Muscle of back (tissue), 11 donors: ENCODE data around the gene RAB3B. TPM values are rescaled to one million over a fixed set of nuclear protein-coding genes. Genes with fewer than 3 reads are reported as not detected.
"Not testable (repeated sequence)": the region's sequence is repeated elsewhere in the genome, so short reads cannot be mapped to it uniquely, and the experiment has no call there.

Experiments
- DNase-seq, 3 donors: peaks; one replicate each; pipeline versions ENCODE4 v3.0.0 to v3.0.0-alpha.2; 2013
- polyA plus RNA-seq, 10 donors: library from polyadenylated mRNA; unstranded; fragments of 120-200 nt; gene quantifications; one replicate each; pipeline ENCODE4 v1.2.1, GENCODE V29; 2013; ENCODE audit not compliant: insufficient read length in 10 of 10

The RAB3B gene
- polyA plus RNA-seq, 10 donors: 0.20 to 0.32 (median 0.23) TPM

DNA sequence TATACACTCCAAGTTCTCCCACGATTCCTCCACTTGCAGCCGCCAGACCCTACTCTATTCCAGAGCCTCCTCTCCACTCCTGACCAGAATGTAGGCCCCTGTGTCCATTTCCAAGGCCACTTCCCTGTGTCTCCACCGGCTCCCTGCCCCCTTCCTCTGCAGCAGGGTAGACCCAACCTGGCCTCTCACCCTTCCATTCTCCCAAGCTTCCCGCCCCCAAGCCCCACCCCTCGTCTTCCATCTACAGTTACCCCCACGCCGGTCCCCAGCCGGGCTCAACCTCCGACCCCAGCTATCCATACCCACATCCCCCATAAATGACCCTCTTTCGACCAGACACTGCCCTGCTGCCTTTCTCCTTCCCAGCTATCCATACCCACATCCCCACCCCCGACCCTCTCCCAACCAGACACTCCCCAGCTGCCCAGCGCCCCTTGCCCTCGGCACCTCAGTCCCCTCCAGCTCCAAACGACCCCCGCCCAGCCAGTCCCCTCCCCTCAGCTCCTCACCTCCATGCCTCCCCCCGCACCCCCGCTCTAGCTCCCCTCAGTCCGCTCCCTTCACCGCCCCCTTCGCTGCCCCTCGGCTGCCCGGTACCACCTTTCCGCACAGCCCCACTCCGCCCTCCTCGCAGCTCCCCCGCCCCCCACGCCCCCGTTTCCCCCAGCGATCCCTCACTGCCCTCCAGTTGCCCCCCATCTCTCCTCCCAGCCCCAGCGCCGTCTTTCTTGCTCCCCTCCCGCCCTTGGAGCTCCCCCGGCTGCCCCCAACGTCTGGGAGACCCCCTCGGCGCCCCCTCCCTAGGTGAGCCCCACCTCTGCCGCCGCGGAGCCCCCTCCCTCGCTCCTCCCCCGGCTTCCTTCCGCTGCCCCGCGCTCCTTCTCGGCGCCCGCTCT lies 670 bp downstream of the RAB3B start:
- no peak for DNase-seq

DNA sequence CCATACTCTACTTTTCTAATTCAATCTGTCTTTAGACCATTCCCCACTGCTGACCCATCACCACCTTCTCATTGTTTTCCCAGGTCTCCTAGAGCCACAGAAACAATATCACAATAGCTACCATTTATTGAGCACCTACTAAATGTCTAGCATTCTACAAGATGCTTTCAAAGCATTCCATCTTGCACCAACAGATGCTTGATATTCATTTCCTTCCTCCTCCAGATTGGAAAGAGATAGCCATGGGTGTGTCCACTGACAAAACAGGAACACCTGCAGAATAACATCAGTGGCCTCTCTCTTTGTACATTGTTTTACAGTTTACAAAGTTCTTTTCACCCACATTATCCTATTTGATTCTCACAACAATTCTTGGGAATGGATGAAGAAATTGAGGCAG lies 2.2 kb downstream of the RAB3B start:
- no peak for DNase-seq

DNA sequence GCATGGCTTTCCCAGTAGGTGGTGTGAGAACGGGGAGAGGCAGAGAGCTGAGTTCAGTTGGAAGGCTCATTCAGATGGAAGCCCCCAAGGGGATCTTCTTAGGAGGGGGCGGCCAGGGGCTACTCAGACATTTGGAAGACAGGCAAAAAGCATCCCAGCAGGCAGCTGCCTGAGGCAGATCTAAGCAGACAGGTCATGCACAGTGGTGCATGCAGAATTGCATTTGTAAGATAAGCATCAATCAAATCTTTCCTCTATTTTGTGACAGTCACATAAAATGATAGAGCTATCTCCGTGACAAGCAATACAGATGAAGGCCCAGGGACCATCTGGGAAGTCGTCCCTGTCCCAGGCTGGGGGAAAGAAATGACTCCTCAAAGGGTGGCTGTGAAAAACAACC lies 3.8 kb downstream of the RAB3B start:
- no peak for DNase-seq

DNA sequence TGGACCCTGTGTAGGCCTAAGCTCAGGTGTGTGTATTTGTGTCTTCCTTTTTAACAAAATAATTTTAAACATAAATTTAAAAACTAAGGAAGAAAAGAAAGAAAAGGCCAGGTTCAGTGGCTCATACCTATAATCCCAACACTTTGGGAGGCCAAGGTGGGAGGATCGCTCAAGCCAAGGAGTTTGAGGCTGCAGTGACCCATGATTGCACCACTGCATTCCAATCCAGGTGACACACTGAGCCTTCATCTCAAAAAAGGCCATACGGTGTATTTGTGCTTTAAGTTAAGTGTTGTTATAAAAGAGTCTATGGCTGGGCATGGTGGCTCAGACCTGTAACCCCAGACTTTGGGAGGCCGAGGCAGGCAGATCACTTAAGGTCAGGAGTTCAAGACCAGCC lies 8.3 kb downstream of the RAB3B start:
- DNase-seq: no peak

DNA sequence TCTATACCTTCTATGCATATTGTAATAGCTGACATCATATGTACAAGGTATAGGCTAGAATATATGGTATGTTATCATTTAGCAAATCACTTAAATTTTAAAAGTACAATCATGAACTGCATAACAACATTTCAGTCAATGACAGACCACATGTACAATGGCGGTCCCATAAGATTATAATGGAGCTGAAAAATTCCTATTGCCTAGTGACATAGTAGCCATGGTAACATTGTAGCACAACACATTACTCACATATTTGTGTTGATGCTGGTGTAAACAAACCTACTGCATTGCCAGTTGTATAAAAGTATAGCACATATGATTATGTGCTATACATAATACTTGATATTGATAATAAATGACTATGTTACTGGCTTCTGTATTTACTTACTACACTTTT lies 8.9 kb downstream of the RAB3B start:
- no peak for DNase-seq

DNA sequence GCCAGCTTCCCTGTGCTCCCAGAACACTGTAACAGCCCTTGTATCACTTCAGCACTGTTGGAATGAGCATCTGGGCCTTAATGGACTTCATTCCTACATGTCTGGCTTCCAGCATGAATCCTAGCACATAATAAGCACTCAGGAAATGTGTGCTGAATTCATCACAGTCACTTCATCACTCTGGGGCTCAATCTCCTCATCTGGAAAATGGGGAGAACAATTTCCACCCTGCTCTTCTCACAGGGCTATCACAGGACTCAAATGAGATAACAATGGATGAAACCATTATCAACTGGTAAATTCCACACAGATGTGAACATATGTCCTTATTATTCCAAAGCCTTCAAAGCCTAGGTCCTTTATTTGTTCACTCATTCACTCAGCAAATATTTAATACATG lies 12.4 kb downstream of the RAB3B start:
- no peak for DNase-seq

DNA sequence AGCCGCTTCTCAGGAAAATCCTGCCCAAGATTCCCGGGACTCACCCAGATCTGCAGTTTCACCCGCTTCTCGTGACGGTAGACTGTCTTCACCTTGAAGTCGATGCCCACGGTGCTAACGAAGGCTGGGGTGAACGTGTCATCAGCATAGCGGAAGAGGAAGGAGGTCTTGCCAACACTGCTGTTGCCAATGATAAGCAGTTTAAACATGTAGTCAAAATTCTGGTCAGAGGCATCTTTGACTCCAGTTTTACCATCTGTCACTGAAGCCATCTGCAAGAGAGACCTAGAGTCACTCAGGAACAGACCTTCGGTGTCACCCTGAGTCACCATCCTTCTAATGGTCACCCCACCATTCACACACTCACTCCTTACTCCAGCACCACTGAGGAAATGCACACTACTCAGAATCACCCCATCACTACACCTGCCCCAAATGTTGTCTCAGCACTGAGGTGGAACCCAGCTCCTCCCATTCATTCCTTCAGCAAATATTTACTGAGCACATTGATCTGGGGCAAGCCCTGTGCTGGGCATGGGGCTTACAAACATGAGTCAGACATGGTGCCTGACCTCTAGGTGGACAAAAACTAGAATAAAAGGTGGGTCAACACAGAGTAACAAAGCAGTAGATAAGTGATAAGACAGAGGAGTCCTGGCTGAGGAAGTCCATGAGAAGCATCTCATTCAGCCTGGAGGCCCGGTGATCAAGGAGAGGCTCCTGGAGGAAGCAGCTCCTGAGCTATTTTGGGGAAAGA lies 13.5 kb downstream of the RAB3B start:
- no peak for DNase-seq

DNA sequence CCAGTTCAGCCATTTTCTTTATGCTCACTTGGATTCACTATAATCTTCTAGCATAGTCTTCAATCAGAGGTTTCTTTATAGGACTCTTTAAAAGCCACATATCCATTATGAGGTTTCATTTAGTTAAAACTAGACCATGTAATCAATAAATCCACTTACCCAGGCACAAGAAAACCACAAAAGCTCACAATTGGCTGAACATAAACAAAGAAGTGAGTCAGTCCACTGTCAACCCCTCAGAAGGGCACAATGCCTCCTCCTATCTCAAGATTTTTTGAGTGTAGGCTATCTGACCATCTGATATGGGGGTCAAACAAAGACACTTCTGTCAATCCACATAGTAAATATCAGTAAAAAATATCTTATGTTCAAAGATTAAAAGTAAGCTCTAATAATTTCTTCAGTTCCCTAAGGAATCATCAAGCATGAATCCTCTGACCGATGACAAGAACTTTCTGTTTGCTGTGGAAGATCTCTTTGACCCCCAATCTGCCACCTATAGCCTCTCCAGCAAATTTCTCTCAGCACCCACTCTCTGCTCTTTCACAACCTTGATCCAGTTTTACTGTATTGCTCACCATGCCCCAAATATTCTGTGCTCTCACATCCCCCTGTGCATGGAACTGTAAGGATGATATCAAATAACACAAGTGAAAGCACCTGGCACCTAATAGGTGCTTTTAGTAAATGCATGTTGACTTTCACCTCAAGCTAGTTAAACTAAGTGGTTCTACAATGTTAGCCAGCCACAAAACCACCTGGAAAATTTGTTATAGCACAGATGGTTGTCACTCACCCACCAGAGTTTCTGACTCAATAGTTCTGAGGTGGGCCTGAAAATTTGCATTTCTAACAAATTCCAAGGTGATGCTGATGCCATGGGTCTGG lies 16.7 kb downstream of the RAB3B start:
- no peak for DNase-seq

DNA sequence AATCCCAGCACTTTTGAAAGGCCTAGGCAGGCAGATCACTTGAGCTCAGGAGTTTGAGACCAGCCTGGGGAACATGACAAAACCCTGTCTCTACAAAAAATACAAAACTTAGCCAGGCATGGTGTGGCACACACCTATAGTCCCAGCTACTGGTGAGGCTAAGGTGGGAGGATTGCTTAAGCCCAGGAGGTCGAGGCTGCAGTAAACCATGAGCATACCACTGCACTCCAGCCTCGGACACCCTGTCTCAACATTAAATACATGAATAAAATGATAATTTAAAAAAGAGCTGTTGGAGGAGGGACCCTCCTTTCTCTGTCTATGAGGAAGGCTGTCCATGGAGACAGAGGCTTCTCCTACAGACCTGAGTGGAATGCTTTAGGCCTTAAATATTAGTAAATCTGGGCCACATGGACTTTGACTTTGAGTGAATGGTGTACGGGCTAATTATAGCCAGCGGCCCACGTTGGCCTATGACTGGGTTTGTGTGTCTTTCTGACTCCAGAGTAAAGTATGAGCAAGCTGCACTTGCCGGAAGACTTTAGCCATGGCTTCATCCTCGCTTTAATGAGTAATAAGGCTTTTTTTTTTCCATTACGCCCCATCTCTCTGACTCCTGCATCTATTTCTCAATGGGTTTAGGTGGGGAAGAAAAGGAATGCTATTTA lies 21.3 kb downstream of the RAB3B start:
- DNase-seq: peak in 1 of 3 donors; percentile 85

DNA sequence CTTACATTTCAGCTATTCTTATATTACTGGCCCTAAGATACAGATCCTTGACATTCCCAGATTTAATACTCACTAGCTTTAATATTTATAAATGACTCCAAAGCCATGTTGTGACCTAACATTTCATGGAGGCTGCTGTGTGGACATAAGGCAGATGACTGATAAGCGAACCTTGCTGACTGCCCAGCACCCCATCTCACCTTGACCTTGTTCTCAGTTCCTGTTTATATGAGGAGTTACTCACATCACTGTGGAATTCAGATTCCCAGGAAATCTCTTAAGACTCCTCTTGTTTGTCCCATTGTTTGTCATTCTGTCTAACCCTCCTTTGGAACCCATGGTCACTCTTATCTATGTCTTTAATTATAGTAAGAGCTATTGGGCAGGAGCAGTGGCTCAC lies 21.9 kb downstream of the RAB3B start:
- DNase-seq: no peak

DNA sequence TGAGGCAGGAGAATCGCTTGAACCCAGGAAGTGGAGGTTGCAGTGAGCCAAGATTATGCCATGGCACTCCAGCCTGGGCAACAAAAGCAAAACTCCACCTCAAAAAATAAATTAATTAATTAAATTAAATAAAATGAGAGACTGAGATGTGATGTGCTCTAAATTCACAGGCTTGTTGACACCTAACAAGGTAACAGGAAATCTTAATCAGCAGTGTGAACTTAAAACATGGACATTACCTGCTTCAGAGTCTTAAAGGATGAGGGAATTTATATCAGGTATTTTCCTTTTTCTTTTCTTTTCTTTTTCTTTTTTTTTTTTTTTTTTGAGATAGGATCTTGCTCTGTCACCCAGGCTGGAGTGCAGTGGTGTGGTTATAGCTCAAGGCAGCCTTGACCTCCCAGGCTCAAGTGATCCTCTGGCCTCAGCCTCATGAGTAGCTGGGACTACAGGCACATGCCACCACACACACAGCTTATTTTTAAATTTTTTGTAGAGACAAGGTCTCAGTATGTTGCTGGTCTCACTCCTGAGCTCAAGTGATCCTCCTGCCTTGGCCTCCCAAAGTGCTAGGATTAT lies 23.2 kb downstream of the RAB3B start:
- not testable (repeated sequence) for DNase-seq

DNA sequence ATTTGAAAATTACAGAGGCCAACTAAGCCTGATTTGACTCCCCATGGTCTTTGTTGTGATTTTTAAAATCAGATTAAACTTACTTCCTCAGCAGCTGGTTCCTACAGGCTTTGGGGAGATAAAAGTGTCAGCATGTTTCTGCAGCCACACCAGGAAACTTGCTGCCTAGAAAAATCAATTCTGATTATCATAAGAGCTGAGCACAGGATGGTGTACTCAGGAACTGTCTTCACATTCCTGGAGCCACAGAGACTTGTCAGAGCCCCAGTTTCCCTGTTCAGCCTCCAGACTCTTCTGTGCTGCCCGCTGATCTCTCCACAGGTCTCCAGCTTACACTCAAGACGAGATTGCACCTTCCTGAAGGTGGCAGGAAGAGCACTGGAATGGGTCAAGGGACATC lies 23.9 kb downstream of the RAB3B start:
- DNase-seq: no peak

DNA sequence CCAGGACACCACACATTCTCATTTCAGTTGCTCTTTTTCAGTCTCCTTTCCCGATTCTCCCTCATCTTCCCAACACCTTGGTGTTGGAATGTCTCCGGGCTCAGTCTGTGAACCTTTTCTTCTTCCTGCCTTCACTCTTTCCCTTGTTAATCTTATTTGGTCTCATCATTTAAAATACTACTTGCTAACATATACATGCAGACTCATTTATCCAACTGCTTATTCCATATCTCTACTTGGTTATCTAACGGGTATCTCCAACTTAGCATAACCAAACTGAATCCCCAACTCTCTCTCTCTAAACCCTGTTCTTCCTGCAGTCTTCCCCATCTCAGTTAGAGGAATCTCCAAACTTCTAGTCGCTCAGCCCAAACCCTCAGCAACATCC lies 26.2 kb downstream of the RAB3B start:
- no peak for DNase-seq

DNA sequence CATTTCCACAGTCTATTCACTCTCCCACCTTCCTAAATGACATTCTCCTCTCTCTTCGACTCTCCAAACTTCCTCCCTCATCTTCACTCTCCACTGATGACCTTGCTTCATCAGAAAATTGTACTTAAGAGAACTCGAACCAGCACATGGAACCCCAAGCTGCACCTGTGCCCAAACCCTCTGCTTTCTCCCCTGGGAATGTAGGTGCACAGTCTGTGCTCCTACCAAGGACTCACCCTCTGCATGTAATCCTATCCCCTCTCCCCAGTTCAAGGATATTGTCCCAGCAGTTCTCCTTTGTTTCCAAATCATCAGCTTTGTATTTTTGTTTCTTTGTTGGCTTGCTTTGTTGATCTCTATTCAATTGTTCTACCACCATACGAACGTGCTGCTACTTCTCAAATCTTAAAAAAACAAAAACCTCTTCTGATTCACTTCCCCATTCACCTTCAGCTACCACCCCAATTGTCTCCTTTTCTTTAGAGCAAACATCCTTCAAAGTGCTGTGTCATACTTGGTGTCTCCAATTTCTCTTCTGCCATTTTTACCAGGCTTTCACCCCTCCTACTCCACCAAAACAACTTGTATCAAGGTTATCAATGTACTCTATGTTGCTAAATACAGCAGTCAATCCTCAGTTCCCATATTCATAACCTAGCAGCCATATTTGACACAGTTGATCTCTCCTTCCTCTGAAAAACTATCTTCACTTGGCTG lies 26.8 kb downstream of the RAB3B start:
- DNase-seq: no peak

DNA sequence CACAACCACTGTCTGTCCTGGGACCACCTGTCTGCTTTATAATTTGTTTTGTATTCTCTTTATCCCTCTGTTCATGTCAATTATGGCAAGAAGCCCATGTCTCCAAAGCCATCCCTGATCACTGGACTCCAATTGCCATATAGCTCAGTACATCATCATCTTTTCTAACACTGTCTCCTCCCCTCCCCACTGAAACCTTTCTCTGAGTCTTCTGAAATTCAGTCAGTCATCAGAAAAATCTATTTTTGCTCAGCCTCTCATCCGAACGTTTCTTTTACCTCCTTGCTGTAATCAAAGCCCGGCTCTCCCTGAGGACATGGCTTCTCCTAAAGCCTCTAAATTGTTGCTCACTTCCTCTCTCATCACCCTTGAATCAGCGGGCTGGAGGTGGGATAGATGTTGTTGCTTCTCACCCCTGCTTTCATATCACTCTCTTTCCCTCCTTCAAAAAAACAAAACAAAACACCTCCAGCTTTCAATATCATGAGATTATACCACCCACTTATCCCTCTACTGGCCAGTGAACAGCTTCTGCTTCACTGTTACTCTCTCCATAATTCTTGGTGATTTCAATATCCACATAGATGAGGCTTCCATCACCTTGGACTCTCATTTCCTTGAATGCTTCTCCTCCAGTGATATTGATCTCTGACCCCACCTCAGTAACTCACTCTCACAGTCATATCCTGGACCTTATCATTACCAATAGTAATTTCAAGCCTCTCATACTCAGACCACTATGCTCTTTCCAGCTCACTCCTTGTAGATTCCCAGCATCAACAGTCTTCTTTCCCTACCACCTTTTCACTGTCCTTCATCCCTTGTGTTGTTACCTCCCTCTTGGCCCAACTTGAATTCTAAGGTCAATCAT lies 27.8 kb downstream of the RAB3B start:
- DNase-seq: no peak

DNA sequence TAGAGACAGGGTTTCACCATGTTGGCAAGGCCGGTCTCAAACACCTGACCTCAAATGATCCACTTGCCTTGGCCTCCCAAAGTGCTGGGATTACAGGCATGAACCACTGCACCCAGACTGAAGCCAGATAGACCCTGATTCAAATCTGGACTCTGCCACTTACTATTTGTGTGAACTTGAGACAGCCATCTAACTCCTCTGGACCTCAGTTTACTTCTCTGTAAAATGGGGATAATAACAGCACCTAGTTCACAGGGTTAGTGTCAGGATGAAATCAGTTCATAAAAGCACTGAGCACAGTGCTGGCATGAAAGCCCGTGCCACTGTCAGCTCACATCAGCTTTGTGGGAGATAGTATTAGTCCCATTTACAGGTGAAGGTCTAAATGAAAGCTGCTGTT lies 28.5 kb downstream of the RAB3B start:
- DNase-seq: no peak

DNA sequence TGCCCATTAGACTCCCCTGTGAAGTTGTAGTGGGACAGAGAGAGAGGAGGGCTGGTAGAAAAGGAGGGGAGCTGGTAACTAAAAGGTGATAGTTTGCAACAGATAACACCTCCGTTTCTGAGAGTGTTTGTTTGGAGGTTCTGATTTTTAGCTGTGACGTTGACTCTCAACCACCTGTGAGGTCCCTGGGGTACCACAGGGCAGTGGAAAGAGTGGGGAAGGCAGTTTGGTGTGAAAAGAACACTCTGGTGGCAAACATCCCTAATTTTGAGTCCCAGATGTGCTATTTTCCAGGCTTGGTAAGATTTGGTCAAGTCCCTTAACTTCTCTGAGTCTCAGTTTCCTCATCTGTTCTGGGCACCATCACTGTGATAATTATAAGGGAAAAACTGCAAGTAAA lies 29.3 kb downstream of the RAB3B start:
- no peak for DNase-seq

DNA sequence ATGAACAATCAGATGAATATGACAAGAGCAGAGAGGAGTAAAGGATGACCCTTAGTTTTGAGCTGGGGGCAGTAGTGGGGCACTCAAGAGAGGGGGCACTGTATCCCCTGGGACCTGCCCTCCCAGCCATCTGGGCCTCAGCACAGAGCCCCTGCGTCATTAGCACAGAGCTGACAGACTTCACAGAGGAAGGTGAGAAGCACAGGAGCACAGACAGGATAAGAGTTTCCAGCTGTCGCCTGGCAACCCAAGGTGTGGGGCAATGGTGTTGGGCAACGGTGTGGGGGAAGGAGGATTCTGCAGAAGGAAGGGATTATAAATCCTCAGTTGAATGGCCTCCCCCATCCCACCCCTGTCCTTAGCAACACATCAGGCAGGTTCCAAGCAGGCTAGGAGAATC lies 30.2 kb downstream of the RAB3B start:
- no peak for DNase-seq

DNA sequence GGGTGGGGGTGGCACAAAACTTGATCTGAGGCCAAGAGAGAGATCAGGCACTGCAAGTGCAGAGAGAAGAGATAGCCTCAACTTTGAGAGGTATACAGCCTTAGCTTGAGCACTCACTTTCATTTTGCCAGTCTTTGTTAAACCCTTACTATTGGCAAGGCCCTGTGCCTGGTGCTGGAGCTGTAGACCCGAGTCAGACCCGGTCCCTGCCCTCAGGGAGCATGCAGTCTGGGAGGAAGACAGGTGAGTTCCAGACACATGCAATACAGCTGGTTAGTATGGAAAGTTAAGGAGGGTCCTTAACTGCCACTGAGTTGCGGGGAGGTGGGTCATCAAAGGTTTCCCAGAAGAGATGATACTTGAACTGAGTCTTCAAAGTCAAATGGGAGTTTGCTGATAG lies 31.7 kb downstream of the RAB3B start:
- DNase-seq: no peak

DNA sequence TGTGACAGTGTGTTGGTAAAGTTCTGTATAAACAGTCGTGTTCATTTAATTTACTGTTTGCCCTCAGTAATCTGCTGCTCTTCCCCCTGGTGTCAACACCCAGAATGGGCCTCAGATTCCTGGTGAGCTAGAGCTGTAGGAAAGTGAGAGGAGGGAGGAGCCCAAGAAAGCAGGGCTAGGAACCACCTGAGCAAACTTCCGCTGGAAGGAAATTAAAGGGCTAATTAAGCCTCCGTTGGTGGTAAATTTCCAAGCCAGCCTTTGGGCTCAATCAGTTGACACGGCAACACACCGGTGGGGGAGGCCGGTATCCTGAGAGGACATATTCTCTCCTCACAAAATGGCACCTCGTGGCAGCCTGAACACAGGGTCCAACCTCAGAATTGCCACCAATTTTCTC lies 32.9 kb downstream of the RAB3B start:
- DNase-seq: no peak
